Measurements from ENCODE around the gene PPP4R3B. TPM values are rescaled to one million over a fixed set of nuclear protein-coding genes. Genes with fewer than 3 reads are reported as not detected.

Gene PPP4R3B
- polyA plus RNA-seq, 1 of the 3 experiments (the other 2 are of a cell fraction) = 9.3 TPM

DNA sequence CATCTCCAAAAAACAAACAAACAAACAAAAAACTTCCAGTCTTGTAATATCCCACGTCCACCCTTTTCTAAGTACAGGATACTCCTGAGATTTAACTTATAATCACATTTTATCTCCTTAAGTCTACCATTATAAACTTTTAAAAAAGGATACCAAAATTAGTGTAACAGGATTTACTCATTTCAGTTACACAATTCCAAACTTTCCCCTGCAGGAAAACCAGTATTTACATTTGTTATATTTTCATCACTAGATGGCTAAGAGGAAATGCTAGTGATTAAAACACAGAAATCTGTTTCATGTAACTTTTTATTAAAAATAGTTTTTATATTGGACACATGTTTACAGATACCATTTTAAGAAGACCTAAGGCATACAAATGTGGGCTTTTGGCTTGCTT, 70.4 kb downstream of the PPP4R3B start (continued):
- TF ChIP-seq, protein P1, sequence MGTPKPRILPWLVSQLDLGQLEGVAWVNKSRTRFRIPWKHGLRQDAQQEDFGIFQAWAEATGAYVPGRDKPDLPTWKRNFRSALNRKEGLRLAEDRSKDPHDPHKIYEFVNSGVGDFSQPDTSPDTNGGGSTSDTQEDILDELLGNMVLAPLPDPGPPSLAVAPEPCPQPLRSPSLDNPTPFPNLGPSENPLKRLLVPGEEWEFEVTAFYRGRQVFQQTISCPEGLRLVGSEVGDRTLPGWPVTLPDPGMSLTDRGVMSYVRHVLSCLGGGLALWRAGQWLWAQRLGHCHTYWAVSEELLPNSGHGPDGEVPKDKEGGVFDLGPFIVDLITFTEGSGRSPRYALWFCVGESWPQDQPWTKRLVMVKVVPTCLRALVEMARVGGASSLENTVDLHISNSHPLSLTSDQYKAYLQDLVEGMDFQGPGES (IDR thresholded peaks at IDR 0.05; ENCODE audit: low read depth, low read length) = no peak
- TF ChIP-seq TAF1 (IDR thresholded peaks at IDR 0.05; ENCODE audit: borderline replicate concordance, low read depth, low read length) (no peak), YY1 (IDR thresholded peaks at IDR 0.05; ENCODE audit: low read depth) (no peak), EP300 (IDR thresholded peaks at IDR 0.05; ENCODE audit: borderline replicate concordance in 1 of 2, low read depth in 1 of 2, low read length in 1 of 2) (no peak), RFX5 (IDR thresholded peaks at IDR 0.05; ENCODE audit: low read length) (no peak)
- TF ChIP-seq, protein P2, sequence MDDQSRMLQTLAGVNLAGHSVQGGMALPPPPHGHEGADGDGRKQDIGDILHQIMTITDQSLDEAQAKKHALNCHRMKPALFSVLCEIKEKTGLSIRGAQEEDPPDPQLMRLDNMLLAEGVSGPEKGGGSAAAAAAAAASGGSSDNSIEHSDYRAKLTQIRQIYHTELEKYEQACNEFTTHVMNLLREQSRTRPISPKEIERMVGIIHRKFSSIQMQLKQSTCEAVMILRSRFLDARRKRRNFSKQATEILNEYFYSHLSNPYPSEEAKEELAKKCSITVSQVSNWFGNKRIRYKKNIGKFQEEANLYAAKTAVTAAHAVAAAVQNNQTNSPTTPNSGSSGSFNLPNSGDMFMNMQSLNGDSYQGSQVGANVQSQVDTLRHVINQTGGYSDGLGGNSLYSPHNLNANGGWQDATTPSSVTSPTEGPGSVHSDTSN (IDR thresholded peaks at IDR 0.05) = no peak
- TF ChIP-seq, protein P3, sequence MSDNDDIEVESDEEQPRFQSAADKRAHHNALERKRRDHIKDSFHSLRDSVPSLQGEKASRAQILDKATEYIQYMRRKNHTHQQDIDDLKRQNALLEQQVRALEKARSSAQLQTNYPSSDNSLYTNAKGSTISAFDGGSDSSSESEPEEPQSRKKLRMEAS (IDR thresholded peaks at IDR 0.05; ENCODE audit: low read depth) = no peak

DNA sequence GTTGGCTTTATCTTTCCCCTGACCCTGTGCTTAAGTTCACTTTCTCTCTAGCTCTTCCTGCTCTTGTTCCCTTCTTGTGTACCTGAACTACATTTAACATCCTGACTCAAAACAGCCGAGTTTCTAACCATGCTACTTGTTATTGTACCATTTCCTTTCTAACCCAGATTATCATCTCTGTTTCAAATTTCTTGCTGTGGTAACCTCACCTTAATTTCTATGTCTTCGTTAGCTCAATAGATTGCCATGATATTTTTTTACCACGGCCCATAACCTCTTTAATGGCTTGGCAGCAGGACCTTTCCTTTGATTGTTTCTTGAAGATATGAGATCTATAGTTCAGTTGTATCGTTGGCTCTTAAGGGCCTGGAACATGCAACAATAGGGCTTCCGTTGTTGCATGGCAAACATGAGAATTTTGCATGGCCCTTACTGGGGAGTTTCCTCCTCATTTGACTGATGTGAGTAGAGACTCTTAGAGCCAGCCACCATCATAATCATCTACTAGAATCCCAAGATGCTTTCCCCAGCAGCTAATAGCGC, 86.8 kb downstream of the PPP4R3B start:
- Histone ChIP-seq H2AFZ (ENCODE audit: low read depth) (no peak overlapping the region), H3K79me2 (ENCODE audit: insufficient read depth) (no peaks in the 10 kb centered on the region; the same call in 1 of the 2 replicates), H3K27ac (ENCODE audit: low read depth in 2 of 2, low read length in 1 of 2) (no peak overlapping the region), H3K9ac (no peak overlapping the region), H3K36me3 (replicated peaks in 1 of 2; ENCODE audit: control insufficient read depth in 1 of 2, insufficient read depth in 2 of 2, low read length in 1 of 2) (peaks cover 29 to 54% of the 10 kb centered on the region in 2 experiments), H3K4me3 (ENCODE audit: low read depth in 2 of 2, low read length in 1 of 2) (no peak overlapping the region), H3K9me2 (no peaks in the 10 kb centered on the region), H3K4me1 (ENCODE audit: control insufficient read depth in 1 of 2, insufficient read depth in 2 of 2, low read depth in 1 of 2, low read length in 1 of 2) (no peaks in the 10 kb centered on the region), H4K20me1 (ENCODE audit: insufficient read depth) (no peaks in the 10 kb centered on the region), H3F3A (replicated peaks; ENCODE audit: insufficient read depth) (no peaks in the 10 kb centered on the region), H3K9me3 (no peaks in the 10 kb centered on the region), H3K27me3 (ENCODE audit: insufficient read depth) (no peaks in the 10 kb centered on the region), H3K4me2 (no peak overlapping the region)
- TF ChIP-seq, protein P3 (IDR thresholded peaks at IDR 0.05; ENCODE audit: low read depth) = no peak
- no peak for TF ChIP-seq SIN3A (IDR thresholded peaks at IDR 0.05; ENCODE audit: borderline replicate concordance, low read depth, low read length)
- no peak for TF ChIP-seq FOXJ3 (CRISPR knock-in tag; IDR thresholded peaks at IDR 0.05)
- TF ChIP-seq, protein P4, sequence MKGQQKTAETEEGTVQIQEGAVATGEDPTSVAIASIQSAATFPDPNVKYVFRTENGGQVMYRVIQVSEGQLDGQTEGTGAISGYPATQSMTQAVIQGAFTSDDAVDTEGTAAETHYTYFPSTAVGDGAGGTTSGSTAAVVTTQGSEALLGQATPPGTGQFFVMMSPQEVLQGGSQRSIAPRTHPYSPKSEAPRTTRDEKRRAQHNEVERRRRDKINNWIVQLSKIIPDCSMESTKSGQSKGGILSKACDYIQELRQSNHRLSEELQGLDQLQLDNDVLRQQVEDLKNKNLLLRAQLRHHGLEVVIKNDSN (IDR thresholded peaks at IDR 0.05; ENCODE audit: borderline replicate concordance, low read depth) = no peak
- no peak for TF ChIP-seq TEAD4 (IDR thresholded peaks at IDR 0.05; ENCODE audit: borderline replicate concordance, insufficient read depth)
- TF ChIP-seq TAF1 (IDR thresholded peaks at IDR 0.05; ENCODE audit: borderline replicate concordance, low read depth, low read length) = no peak
- TF ChIP-seq FOXM1 (IDR thresholded peaks at IDR 0.05; ENCODE audit: low read depth) = no peak
- TF ChIP-seq NFIC (IDR thresholded peaks at IDR 0.05; ENCODE audit: borderline replicate concordance) = no peak
- no peak for TF ChIP-seq RAD21 (IDR thresholded peaks at IDR 0.05; ENCODE audit: low read length)
- no peak for TF ChIP-seq RCOR1 (IDR thresholded peaks at IDR 0.05; ENCODE audit: low read length)
- CTCF ChIA-PET = no interaction called here
- POLR2A ChIA-PET = no interaction called here
- DNase-seq = no peak
- WGBS (ENCODE audit: low lambda C conversion rate) = 91% methylated on average over 6 of the region's 6 CpGs
